GM23248 (cell line): ENCODE results near the gene NKRF. TPM values are rescaled to one million over a fixed set of nuclear protein-coding genes. Genes with fewer than 3 reads are reported as not detected.

Experiments
- DNase-seq: peaks from one replicate; pipeline ENCODE4 v3.0.0-alpha.2; 2015
- H2AFZ ChIP-seq: fragments of 200-600 bp; sonication (generic); 2 replicates; pipeline ENCODE4 v1.6.1; 2016; ENCODE audit warnings: antibody characterized with exemption
- H3F3A ChIP-seq: fragments of 200-600 bp; sonication (generic); 2 replicates; pipeline ENCODE4 v1.6.1; 2016; ENCODE audit warnings: mild to moderate bottlenecking, antibody characterized with exemption, mixed run types; ENCODE audit not compliant: insufficient read depth
- H3K27ac ChIP-seq: fragments of 200-600 bp; sonication (generic); 2 replicates; pipeline ENCODE4 v1.5.1; 2016; ENCODE audit warnings: mild to moderate bottlenecking
- H3K27me3 ChIP-seq: fragments of 200-600 bp; sonication (generic); replicated peaks from 2 replicates; pipeline ENCODE4 v1.6.1; 2016; ENCODE audit warnings: mild to moderate bottlenecking; ENCODE audit not compliant: insufficient read depth
- H3K36me3 ChIP-seq: fragments of 200-600 bp; sonication (generic); 2 replicates; pipeline ENCODE4 v1.6.1; 2016; ENCODE audit warnings: low read depth, mild to moderate bottlenecking
- H3K4me1 ChIP-seq: fragments of 200-600 bp; sonication (generic); 2 replicates; pipeline ENCODE4 v1.6.1; 2016; ENCODE audit warnings: mild to moderate bottlenecking; ENCODE audit not compliant: insufficient read depth
- H3K4me2 ChIP-seq: fragments of 200-600 bp; sonication (generic); one replicate; pipeline ENCODE4 v1.6.1; 2016; ENCODE audit warnings: mild to moderate bottlenecking; ENCODE audit not compliant: unreplicated experiment
- H3K4me3 ChIP-seq: fragments of 200-600 bp; sonication (generic); 2 replicates; pipeline ENCODE4 v1.5.1; 2016; ENCODE audit warnings: mild to moderate bottlenecking
- H3K79me2 ChIP-seq: fragments of 200-600 bp; sonication (generic); 2 replicates; pipeline ENCODE4 v1.6.1; 2016; ENCODE audit warnings: mild to moderate bottlenecking; ENCODE audit not compliant: insufficient read depth
- H3K9ac ChIP-seq: fragments of 200-600 bp; sonication (generic); 2 replicates; pipeline ENCODE4 v1.6.1; 2016; ENCODE audit warnings: mild to moderate bottlenecking
- H3K9me2 ChIP-seq: fragments of 200-600 bp; sonication (generic); 2 replicates; pipeline ENCODE4 v1.6.1; 2016; ENCODE audit warnings: mixed run types, mild to moderate bottlenecking, moderate library complexity; ENCODE audit not compliant: insufficient read depth
- H3K9me3 ChIP-seq: fragments of 200-600 bp; sonication (generic); one replicate; pipeline ENCODE4 v1.6.1; 2017; ENCODE audit warnings: low read depth
- H4K20me1 ChIP-seq: fragments of 200-600 bp; sonication (generic); 2 replicates; pipeline ENCODE4 v1.6.0; 2016; ENCODE audit not compliant: insufficient read depth
- EZH2 ChIP-seq: fragments of 200-600 bp; sonication (generic); IDR thresholded peaks from 2 replicates; pipeline ENCODE4 v1.6.1; 2018; ENCODE audit warnings: antibody characterized with exemption, mild to moderate bottlenecking; ENCODE audit not compliant: insufficient read depth, poor library complexity, severe bottlenecking
- EZH2phosphoT487 ChIP-seq: fragments of 200-600 bp; sonication (generic); IDR thresholded peaks from 2 replicates; pipeline ENCODE4 v1.6.1; 2018; ENCODE audit warnings: antibody characterized with exemption, moderate library complexity, mild to moderate bottlenecking, low read depth; ENCODE audit not compliant: insufficient read depth
- WGBS, 2 experiments: methylation state at CpG; one replicate each; pipeline ENCODE4 v1.1.6; 2015 to 2017; ENCODE audit warnings: low lambda C conversion rate in 2 of 2, low coverage in 1 of 2; ENCODE audit errors: missing lambda C conversion rate in 2 of 2; 5-methylcytosine and 5-hydroxymethylcytosine counted together
- in situ Hi-C: fragments of 300-500 bp; cut with MboI; formaldehyde crosslinking; loops from 2 replicates; pipeline ENCODE4 v1.15.0; 2020
- polyA plus RNA-seq: library from polyadenylated mRNA; unstranded; fragments of >200 nt; fragmentation: Nextera tagmentation; extraction: Ambion mirVana; gene quantifications from 2 replicates; pipeline ENCODE4 v1.2.1, GENCODE V29; 2016
- total RNA-seq: library from RNA; depleted of rRNA; stranded (reverse); fragments of >200 nt; shearing (Covaris generic); gene quantifications from 2 replicates; pipeline ENCODE4 v1.2.3, GENCODE V29; 2014; rRNA removed

NKRF gene
- total RNA-seq, result 3.8 TPM in 2 replicates
- 2.5 and 3.3 TPM in 2 replicates for polyA plus RNA-seq

GRCh38 chrX:119606280-119607017, at the start of gene NKRF:
NKRF (minus strand) TSS chrX:119606424.
- H3K4me3 ChIP-seq, result peak within 1 kb of the TSS; percentile 74
- TF ChIP-seq EZH2 (no peak), EZH2phosphoT487 (no peak)
- H3K27ac ChIP-seq, result peak within 1 kb of the TSS; percentile 96
- in situ Hi-C loops, result loop anchor here (10.0 kb wide), 1 partner anchor 128 kb away; no protein-coding TSS in a partner anchor
- H3K4me1 ChIP-seq, result 0 out of 2 replicates have a peak, but pooled peaks cover 6% of the 10 kb centered on the region
- peak within 1 kb of the TSS; percentile 98 for H2AFZ ChIP-seq
- H3K4me2 ChIP-seq, result peak within 1 kb of the TSS; percentile 98
- peaks cover 42% of the 10 kb centered on the region for H3K79me2 ChIP-seq
- H3K9ac ChIP-seq, result peak within 1 kb of the TSS; percentile 88
- peaks cover 10% of the 10 kb centered on the region; the same call in 1 of the 2 replicates for H3F3A ChIP-seq
- H4K20me1 ChIP-seq, result no peaks in the 10 kb centered on the region
- H3K36me3 ChIP-seq, result no peaks in the 10 kb centered on the region
- H3K27me3 ChIP-seq, result no peaks in the 10 kb centered on the region
- WGBS, 2 experiments, result 1 to 2% methylated on average over 37 to 38 of the region's 46 CpGs
- H3K9me2 ChIP-seq, result no peaks in the 10 kb centered on the region
- H3K9me3 ChIP-seq, result no peaks in the 10 kb centered on the region
- peak; percentile 92 for DNase-seq

- H3K27me3 ChIP-seq, result no peaks in the 10 kb centered on the region
- WGBS, 2 experiments, result 9 to 10% methylated on average over 4 to 6 of the region's 6 CpGs
- H3F3A ChIP-seq, result peaks cover 16% of the 10 kb centered on the region; the same call in 1 of the 2 replicates
- peak; percentile 87 for DNase-seq
- H3K9ac ChIP-seq, result peak overlapping the region; percentile 28; the same call in 1 of the 2 replicates
- peak overlapping the region; percentile 65 for H3K27ac ChIP-seq
- no peaks in the 10 kb centered on the region for H3K36me3 ChIP-seq
- no peaks in the 10 kb centered on the region for H3K9me2 ChIP-seq
- TF ChIP-seq EZH2 (no peak), EZH2phosphoT487 (no peak)
- no peak overlapping the region for H3K4me3 ChIP-seq
- H4K20me1 ChIP-seq, result no peaks in the 10 kb centered on the region
- no peak overlapping the region for H2AFZ ChIP-seq
- peak overlapping the region; percentile 42 for H3K4me2 ChIP-seq
- no peaks in the 10 kb centered on the region for H3K79me2 ChIP-seq
- in situ Hi-C loops, result no loop called here
- peaks cover 11% of the 10 kb centered on the region for H3K4me1 ChIP-seq
- H3K9me3 ChIP-seq, result no peaks in the 10 kb centered on the region
Observed at GRCh38 chrX:119655125-119655524, 48.9 kb upstream of the NKRF start.

GRCh38 chrX:119654112-119654531, 47.9 kb upstream of the NKRF start:
- H3K36me3 ChIP-seq, result no peaks in the 10 kb centered on the region
- H3K4me2 ChIP-seq, result no peak overlapping the region
- no peak overlapping the region for H2AFZ ChIP-seq
- H3K4me3 ChIP-seq, result no peak overlapping the region
- H3K27ac ChIP-seq, result peak overlapping the region; percentile 65; the same call in 1 of the 2 replicates
- TF ChIP-seq EZH2phosphoT487 (no peak), EZH2 (no peak)
- no peaks in the 10 kb centered on the region for H3K9me3 ChIP-seq
- in situ Hi-C loops, result no loop called here
- no peaks in the 10 kb centered on the region for H4K20me1 ChIP-seq
- H3K79me2 ChIP-seq, result no peaks in the 10 kb centered on the region
- H3K9ac ChIP-seq, result no peak overlapping the region; the same call in 1 of the 2 replicates
- H3K9me2 ChIP-seq, result no peaks in the 10 kb centered on the region
- peaks cover 11% of the 10 kb centered on the region for H3K4me1 ChIP-seq
- DNase-seq, result peak; percentile 43
- no peaks in the 10 kb centered on the region for H3K27me3 ChIP-seq
- WGBS, 2 experiments, result 69 to 70% methylated on average over 7 to 8 of the region's 8 CpGs
- peaks cover 16% of the 10 kb centered on the region; the same call in 1 of the 2 replicates for H3F3A ChIP-seq

- no peak for DNase-seq
- Histone ChIP-seq H3K27ac (no peak overlapping the region), H4K20me1 (no peaks in the 10 kb centered on the region), H3K27me3 (no peaks in the 10 kb centered on the region), H3F3A (no peaks in the 10 kb centered on the region), H3K9me2 (no peaks in the 10 kb centered on the region), H3K79me2 (no peaks in the 10 kb centered on the region), H3K4me2 (no peak overlapping the region), H3K4me1 (no peaks in the 10 kb centered on the region), H2AFZ (no peak overlapping the region), H3K9ac (no peak overlapping the region), H3K36me3 (no peaks in the 10 kb centered on the region), H3K4me3 (no peak overlapping the region), H3K9me3 (no peaks in the 10 kb centered on the region)
- in situ Hi-C loops, result no loop called here
- no peak for TF ChIP-seq EZH2phosphoT487
- no peak for TF ChIP-seq EZH2
- WGBS, 2 experiments, result 84% methylated on average over 4 to 6 of the region's 6 CpGs
Observed at GRCh38 chrX:119648421-119648775, 42.2 kb upstream of the NKRF start.
